Measurements from ENCODE around the gene SNX25. TPM values are rescaled to one million over a fixed set of nuclear protein-coding genes. Genes with fewer than 3 reads are reported as not detected.
A peak's percentile ranks its signal among the peaks of the same experiment; 100 is the strongest.
"Not testable (repeated sequence)": the region's sequence is repeated elsewhere in the genome, so short reads cannot be mapped to it uniquely, and the experiment has no call there.

Gene SNX25
- total and polyA plus RNA-seq, 4 donors: 2.8 to 13.9 (median 5.0) TPM

DNA sequence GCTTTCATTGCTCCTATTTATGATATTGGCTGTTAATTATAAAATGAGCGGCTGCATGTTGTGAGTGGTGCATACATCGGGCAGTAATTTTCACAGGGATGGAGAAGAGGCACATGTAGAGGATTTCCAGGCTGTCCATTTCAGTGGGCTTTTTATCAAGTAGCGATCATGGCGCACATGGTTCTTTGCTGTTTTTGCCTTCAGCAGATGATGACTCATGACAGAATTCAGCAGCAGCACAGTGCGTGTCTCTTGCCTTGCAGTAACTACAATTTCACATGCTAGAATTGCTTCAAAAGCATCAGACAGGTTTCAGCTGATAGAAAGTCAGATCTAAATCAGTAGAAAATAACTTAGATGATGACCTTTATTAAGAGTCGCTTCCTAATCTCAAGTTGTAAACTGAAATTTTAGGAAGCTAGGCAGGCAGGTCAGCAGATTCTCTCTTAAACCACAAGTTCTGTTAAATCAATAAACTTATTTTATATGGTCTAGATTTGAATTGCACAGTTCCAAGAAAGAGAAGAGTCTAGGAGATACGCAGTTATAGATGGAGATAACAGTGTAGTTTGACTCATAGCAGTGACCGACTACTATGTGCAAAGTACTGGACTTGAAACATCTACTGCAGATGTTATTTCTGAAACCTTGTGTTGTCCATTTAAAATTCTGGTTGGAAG lies 150.5 kb downstream of the SNX25 start (continued):
- TF ChIP-seq YY1 (IDR thresholded peaks at IDR 0.05) (no peak), SP1 (IDR thresholded peaks at IDR 0.05) (no peak), FOXA2 (IDR thresholded peaks at IDR 0.05) (no peak), NR2F2 (IDR thresholded peaks at IDR 0.05) (no peak), JUND (IDR thresholded peaks at IDR 0.05) (no peak), FOXA1 (IDR thresholded peaks at IDR 0.05) (no peak), CTCF (IDR thresholded peaks at IDR 0.05; ENCODE audit: low read depth, low read length, missing input control) (no peak), TAF1 (conservative IDR thresholded peaks at IDR 0.05) (no peak)
- TF ChIP-seq, protein P1, sequence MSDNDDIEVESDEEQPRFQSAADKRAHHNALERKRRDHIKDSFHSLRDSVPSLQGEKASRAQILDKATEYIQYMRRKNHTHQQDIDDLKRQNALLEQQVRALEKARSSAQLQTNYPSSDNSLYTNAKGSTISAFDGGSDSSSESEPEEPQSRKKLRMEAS (IDR thresholded peaks at IDR 0.05): no peak

GRCh38 chr4:185361872-185362271 lies 152.5 kb downstream of the SNX25 start:
- no peak for DNase-seq (ENCODE audit: low spot score)
- no peak for TF ChIP-seq HNF4G (IDR thresholded peaks at IDR 0.05)
- peak in 1 of 2 donors; percentile 60 for TF ChIP-seq EGR1 (IDR thresholded peaks at IDR 0.05; ENCODE audit: low read depth in 2 of 2)
- no peak for TF ChIP-seq GABPA (IDR thresholded peaks at IDR 0.05 in 1 of 2, conservative IDR thresholded peaks at IDR 0.05 in 1 of 2)
- TF ChIP-seq, protein P1 (IDR thresholded peaks at IDR 0.05): peak; percentile 67
- no peak for TF ChIP-seq REST (IDR thresholded peaks at IDR 0.05)
- peak in 1 of 2 donors; percentile 24 for TF ChIP-seq RAD21 (IDR thresholded peaks at IDR 0.05)
- TF ChIP-seq RXRA (IDR thresholded peaks at IDR 0.05): peak in 1 of 2 donors; percentile 24
- peak; percentile 31 to 56 for TF ChIP-seq HNF4A (conservative IDR thresholded peaks at IDR 0.05)
- TF ChIP-seq, protein P2, sequence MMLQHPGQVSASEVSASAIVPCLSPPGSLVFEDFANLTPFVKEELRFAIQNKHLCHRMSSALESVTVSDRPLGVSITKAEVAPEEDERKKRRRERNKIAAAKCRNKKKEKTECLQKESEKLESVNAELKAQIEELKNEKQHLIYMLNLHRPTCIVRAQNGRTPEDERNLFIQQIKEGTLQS (IDR thresholded peaks at IDR 0.05): no peak
- peaks cover 4 to 17% (median 10%) of the 10 kb centered on the region in 4 donors for H3K4me1 ChIP-seq (ENCODE audit: control insufficient read depth in 4 of 4, insufficient read depth in 4 of 4, low read length in 3 of 4)
- H3K36me3 ChIP-seq (ENCODE audit: control insufficient read depth in 4 of 4, insufficient read depth in 3 of 4, low read depth in 1 of 4, low read length in 3 of 4): peaks cover 0 to 5% (median 0%) of the 10 kb centered on the region in 4 donors
- no peak overlapping the region for H3K4me3 ChIP-seq (ENCODE audit: low read depth in 1 of 3, low read length in 3 of 3)
- H3K9me3 ChIP-seq (ENCODE audit: control insufficient read depth in 4 of 4, low read length in 3 of 4): no peaks in the 10 kb centered on the region
- WGBS: 33% methylated on average over 3 of the region's 3 CpGs
- H3K27me3 ChIP-seq (ENCODE audit: control insufficient read depth in 4 of 4, insufficient read depth in 4 of 4, low read length in 3 of 4): no peaks in the 10 kb centered on the region
- no peak overlapping the region for H3K9ac ChIP-seq (ENCODE audit: low read depth in 1 of 2, low read length in 2 of 2)
- peak overlapping the region in 1 of 2 donors; percentile 45 for H3K27ac ChIP-seq (ENCODE audit: low read depth in 1 of 2, low read length in 2 of 2)

GRCh38 chr4:185362570-185362969 lies 153.2 kb downstream of the SNX25 start:
- H3K9ac ChIP-seq (ENCODE audit: low read depth in 1 of 2, low read length in 2 of 2); H3K36me3 ChIP-seq (ENCODE audit: control insufficient read depth in 4 of 4, insufficient read depth in 3 of 4, low read depth in 1 of 4, low read length in 3 of 4); H3K27ac ChIP-seq (ENCODE audit: low read depth in 1 of 2, low read length in 2 of 2); H3K27me3 ChIP-seq (ENCODE audit: control insufficient read depth in 4 of 4, insufficient read depth in 4 of 4, low read length in 3 of 4); H3K9me3 ChIP-seq (ENCODE audit: control insufficient read depth in 4 of 4, low read length in 3 of 4); DNase-seq (ENCODE audit: low spot score); H3K4me3 ChIP-seq (ENCODE audit: low read depth in 1 of 3, low read length in 3 of 3): not testable (repeated sequence)
- peaks cover 4 to 17% (median 10%) of the 10 kb centered on the region in 4 donors for H3K4me1 ChIP-seq (ENCODE audit: control insufficient read depth in 4 of 4, insufficient read depth in 4 of 4, low read length in 3 of 4)
- WGBS: 85% methylated on average over 6 of the region's 6 CpGs

All from liver (tissue), 9 donors.